ENCODE measurements around the gene GPHN.

DNA sequence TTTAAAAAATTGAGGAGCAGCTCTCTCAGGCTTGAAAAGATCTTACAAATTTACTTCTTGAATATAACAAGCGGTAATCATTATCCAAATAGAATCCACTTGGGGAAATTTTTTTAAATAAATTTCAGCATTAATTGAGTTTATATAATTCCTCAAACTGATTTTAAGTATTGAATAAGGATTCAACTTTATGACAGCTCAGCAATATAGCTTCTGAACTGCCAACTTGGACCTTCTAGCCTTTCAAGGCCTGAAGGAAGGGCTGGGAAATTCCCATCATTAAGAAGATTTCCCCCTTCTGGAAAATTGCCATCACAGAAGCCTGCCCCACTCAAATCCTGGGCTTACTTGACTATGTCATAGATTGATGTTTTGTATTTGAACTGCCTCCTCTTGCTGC, 623.7 kb downstream of the GPHN start:
- TF ChIP-seq, protein P1, sequence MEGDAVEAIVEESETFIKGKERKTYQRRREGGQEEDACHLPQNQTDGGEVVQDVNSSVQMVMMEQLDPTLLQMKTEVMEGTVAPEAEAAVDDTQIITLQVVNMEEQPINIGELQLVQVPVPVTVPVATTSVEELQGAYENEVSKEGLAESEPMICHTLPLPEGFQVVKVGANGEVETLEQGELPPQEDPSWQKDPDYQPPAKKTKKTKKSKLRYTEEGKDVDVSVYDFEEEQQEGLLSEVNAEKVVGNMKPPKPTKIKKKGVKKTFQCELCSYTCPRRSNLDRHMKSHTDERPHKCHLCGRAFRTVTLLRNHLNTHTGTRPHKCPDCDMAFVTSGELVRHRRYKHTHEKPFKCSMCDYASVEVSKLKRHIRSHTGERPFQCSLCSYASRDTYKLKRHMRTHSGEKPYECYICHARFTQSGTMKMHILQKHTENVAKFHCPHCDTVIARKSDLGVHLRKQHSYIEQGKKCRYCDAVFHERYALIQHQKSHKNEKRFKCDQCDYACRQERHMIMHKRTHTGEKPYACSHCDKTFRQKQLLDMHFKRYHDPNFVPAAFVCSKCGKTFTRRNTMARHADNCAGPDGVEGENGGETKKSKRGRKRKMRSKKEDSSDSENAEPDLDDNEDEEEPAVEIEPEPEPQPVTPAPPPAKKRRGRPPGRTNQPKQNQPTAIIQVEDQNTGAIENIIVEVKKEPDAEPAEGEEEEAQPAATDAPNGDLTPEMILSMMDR (IDR thresholded peaks at IDR 0.05), result no peak
- no peak for TF ChIP-seq EP300 (IDR thresholded peaks at IDR 0.05)
